Measurements from ENCODE around the gene DNAH6. TPM values are rescaled to one million over a fixed set of nuclear protein-coding genes. Genes with fewer than 3 reads are reported as not detected.

DNAH6 gene
- total and polyA plus RNA-seq, 2 of the 8 experiments (the other 6 are each of a cell fraction or from before 2014, with no cell fraction given): 0.06 to 0.43 TPM

DNA sequence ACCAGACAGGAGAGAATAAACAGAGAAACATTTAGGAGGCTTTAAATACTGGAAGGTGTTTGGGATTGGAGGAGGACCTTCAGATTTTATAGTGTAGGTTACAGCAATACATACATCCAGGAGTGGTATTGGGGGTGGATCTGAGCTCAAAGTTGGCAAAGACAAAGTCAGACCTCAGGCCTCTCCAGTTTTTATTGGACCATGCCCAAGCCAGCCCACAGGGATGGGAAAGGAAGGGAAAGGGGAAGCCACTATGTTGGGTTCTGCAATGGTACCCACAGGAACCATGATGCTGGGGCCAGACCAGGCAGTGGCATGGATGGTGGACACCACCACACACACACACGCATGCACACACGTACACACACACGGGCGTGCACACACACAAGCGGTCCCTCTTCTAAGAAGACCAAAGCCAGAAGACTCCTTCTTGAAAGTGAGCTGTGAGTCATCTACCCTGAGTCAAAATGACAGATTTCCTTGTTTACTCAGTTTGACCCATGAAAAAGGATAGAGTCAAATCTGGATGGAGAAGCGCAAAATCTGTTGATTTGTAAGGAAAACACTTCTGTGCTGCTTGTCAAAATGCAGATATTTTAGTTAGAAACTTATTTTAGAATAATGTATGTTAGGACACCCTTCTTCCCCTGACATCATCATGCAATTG lies 276.7 kb downstream of the DNAH6 start:
- DNase-seq (ENCODE audit: low read depth in 1 of 2, low spot score in 2 of 2) (no peak), FAIRE-seq (no peak)
- no peak overlapping the region for H3K27ac ChIP-seq (ENCODE audit: low read depth, low read length)
- no peaks in the 10 kb centered on the region for H3K27me3 ChIP-seq (replicated peaks in 1 of 4; ENCODE audit: control insufficient read depth in 3 of 4, extremely low read depth in 1 of 4, insufficient read depth in 3 of 4, low read length in 3 of 4)
- ChIA-PET CTCF (ENCODE audit: partially characterized antibody) (interaction anchor here (0.7 kb wide), 1 partner anchor 65 kb away, joined by 3 read pairs; no protein-coding TSS in a partner anchor), POLR2A (ENCODE audit: partially characterized antibody) (no interaction called here)
- no peak overlapping the region for H4K8ac ChIP-seq (ENCODE audit: extremely low read depth, insufficient read depth, low read length)
- H2AFZ ChIP-seq (ENCODE audit: low read length): no peak overlapping the region
- no peak overlapping the region for H3K18ac ChIP-seq (ENCODE audit: extremely low read depth, low read length)
- no peak overlapping the region for H2BK120ac ChIP-seq (replicated peaks; ENCODE audit: low read depth, low read length)
- H3K4me3 ChIP-seq (ENCODE audit: extremely low read depth in 1 of 4, insufficient read depth in 2 of 4, low read depth in 3 of 4, low read length in 4 of 4): no peak overlapping the region
- TF ChIP-seq KDM4A (IDR thresholded peaks at IDR 0.05; ENCODE audit: low read depth, low read length, severe bottlenecking): no peak
- TF ChIP-seq RNF2 (IDR thresholded peaks at IDR 0.05; ENCODE audit: borderline replicate concordance, low read depth, low read length, missing control alignments, poor library complexity, severe bottlenecking): no peak
- no peak for TF ChIP-seq SAP30 (IDR thresholded peaks at IDR 0.05; ENCODE audit: insufficient read depth, insufficient replicate concordance, low read length)
- no peak for TF ChIP-seq CBX5 (IDR thresholded peaks at IDR 0.05; ENCODE audit: low read depth, low read length)
- no peak for TF ChIP-seq FOSL1 (IDR thresholded peaks at IDR 0.05; ENCODE audit: insufficient read depth, low read depth, low read length)
- H2BK20ac ChIP-seq (ENCODE audit: low read length): no peak overlapping the region
- no peak overlapping the region for H2BK12ac ChIP-seq (ENCODE audit: low read depth, low read length)
- no peaks in the 10 kb centered on the region for H3K79me2 ChIP-seq (ENCODE audit: control insufficient read depth in 1 of 2, insufficient read depth in 2 of 2, low read length in 2 of 2)
- no peak overlapping the region for H3K14ac ChIP-seq (ENCODE audit: insufficient read length)
- no peaks in the 10 kb centered on the region for H3K79me1 ChIP-seq (ENCODE audit: low read depth, low read length)
- no peak overlapping the region for H3K4ac ChIP-seq (replicated peaks; ENCODE audit: insufficient read length, low read depth, low read length)
- WGBS, 2 experiments (ENCODE audit: extremely low coverage in 1 of 2, insufficient coverage in 1 of 2, insufficient read length in 1 of 2, insufficient replicate concordance in 2 of 2, low coverage in 1 of 2, low lambda C conversion rate in 2 of 2, missing lambda C conversion rate in 1 of 2): 94% methylated on average over 6 of the region's 6 CpGs; no CpG with 5 or more reads in 1 of the 2 experiments
- H3K36me3 ChIP-seq (ENCODE audit: control insufficient read depth in 2 of 4, insufficient read depth in 4 of 4, low read length in 3 of 4): no peaks in the 10 kb centered on the region
- H4K91ac ChIP-seq (replicated peaks; ENCODE audit: insufficient read length, low read length): no peak overlapping the region
- H3K9ac ChIP-seq (replicated peaks in 1 of 4; ENCODE audit: extremely low read depth in 1 of 4, low read depth in 3 of 4, low read length in 3 of 4): no peak overlapping the region
- no peak overlapping the region for H2AK5ac ChIP-seq (ENCODE audit: low read depth, low read length)
- H4K20me1 ChIP-seq (replicated peaks in 1 of 2; ENCODE audit: control insufficient read depth in 1 of 2, insufficient read depth in 2 of 2, low read length in 2 of 2): no peaks in the 10 kb centered on the region
- no peak overlapping the region for H3K56ac ChIP-seq (replicated peaks; ENCODE audit: insufficient read length, low read depth, low read length)
- no peaks in the 10 kb centered on the region; a peak in 1 of 4 replicates for H3K9me3 ChIP-seq (ENCODE audit: insufficient read depth in 2 of 2, low read depth in 1 of 2, low read length in 1 of 2)
- H3K23me2 ChIP-seq (ENCODE audit: low read depth, low read length): no peaks in the 10 kb centered on the region
- no peak overlapping the region for H2BK15ac ChIP-seq (ENCODE audit: low read length)
- no peak overlapping the region for H4K5ac ChIP-seq (ENCODE audit: insufficient read length, low read depth, low read length)
- H3K4me2 ChIP-seq (ENCODE audit: insufficient read depth in 1 of 2, low read depth in 2 of 2, low read length in 2 of 2): no peak overlapping the region
- no peaks in the 10 kb centered on the region for H3K4me1 ChIP-seq (replicated peaks in 1 of 4; ENCODE audit: control insufficient read depth in 3 of 4, insufficient read depth in 4 of 4, low read length in 3 of 4)
- no peak overlapping the region for H2BK5ac ChIP-seq (ENCODE audit: low read depth, low read length)
- no peak overlapping the region for H3K23ac ChIP-seq (ENCODE audit: insufficient read length)
